WTC11 (cell line): ENCODE results near the gene LGALS9. TPM values are rescaled to one million over a fixed set of nuclear protein-coding genes. Genes with fewer than 3 reads are reported as not detected.

Source experiments
- ATAC-seq: fragments of 200-7000 bp; cut with Tn5 transposase; 2 replicates; pipeline ENCODE4 v1.10.0; 2021; ENCODE audit warnings: mild to moderate bottlenecking, moderate library complexity
- CTCF ChIA-PET: fragments of 300-600 bp; sonication (Branson Sonifier 250); formaldehyde crosslinking; loops from one replicate; lab custom pipeline; 2021; ENCODE audit warnings: antibody characterized with exemption; lab: Charles Lee
- POLR2A ChIA-PET: fragments of 350-600 bp; sonication (Branson Sonifier 250); formaldehyde crosslinking; loops from one replicate; lab custom pipeline; 2021; ENCODE audit warnings: antibody characterized with exemption; lab: Charles Lee
- DNase-seq: peaks from one replicate; pipeline ENCODE4 v3.0.0; 2021; ENCODE audit warnings: low spot score
- H3K27ac Mint-ChIP-seq: 2 replicates; pipeline ENCODE4 v1.8.0; 2021; ENCODE audit warnings: mixed read lengths
- H3K27me3 Mint-ChIP-seq: 2 replicates; pipeline ENCODE4 v1.8.0; 2021; ENCODE audit warnings: low read depth, mild to moderate bottlenecking, moderate library complexity, mixed read lengths
- H3K36me3 Mint-ChIP-seq: 2 replicates; pipeline ENCODE4 v1.8.0; 2021; ENCODE audit warnings: mixed read lengths
- H3K4me1 Mint-ChIP-seq: 2 replicates; pipeline ENCODE4 v1.8.0; 2022; ENCODE audit warnings: mixed read lengths
- H3K4me3 Mint-ChIP-seq: 2 replicates; pipeline ENCODE4 v1.8.0; 2021; ENCODE audit warnings: mild to moderate bottlenecking, moderate library complexity, mixed read lengths
- H3K9me3 Mint-ChIP-seq: 2 replicates; pipeline ENCODE4 v1.8.0; 2021; ENCODE audit warnings: mixed read lengths
- AR ChIP-seq: fragments of 250-450 bp; sonication (Bioruptor Pico); IDR thresholded peaks from 2 replicates; pipeline ENCODE4 v1.9.0; 2021; ENCODE audit warnings: mild to moderate bottlenecking
- CDX4 ChIP-seq: fragments of 250-450 bp; sonication (Bioruptor Pico); IDR thresholded peaks from 2 replicates; pipeline ENCODE4 v1.9.0; 2021; ENCODE audit warnings: moderate library complexity, mild to moderate bottlenecking, inconsistent platforms, borderline replicate concordance
- CTCF ChIP-seq: fragments of 200-600 bp; IDR thresholded peaks from 2 replicates; pipeline ENCODE4 v1.8.0; 2022; ENCODE audit warnings: antibody characterized with exemption
- PREB ChIP-seq: sonication (generic); formaldehyde crosslinking; IDR thresholded peaks from 2 replicates; pipeline ENCODE4 v1.8.1; 2022; ENCODE audit warnings: mild to moderate bottlenecking, missing genetic modification reagents, moderate library complexity, borderline replicate concordance
- SMAD3 ChIP-seq: sonication (generic); formaldehyde crosslinking; IDR thresholded peaks from 2 replicates; pipeline ENCODE4 v1.8.0; 2022; ENCODE audit warnings: missing genetic modification reagents, mild to moderate bottlenecking, borderline replicate concordance
- USF2 ChIP-seq: sonication (generic); formaldehyde crosslinking; IDR thresholded peaks from 2 replicates; pipeline ENCODE4 v1.8.1; 2023; ENCODE audit warnings: mild to moderate bottlenecking, missing genetic modification reagents, moderate library complexity
- total RNA-seq: library from RNA; stranded (reverse); gene quantifications from 3 replicates; pipeline ENCODE4 v1.2.3, GENCODE V29; 2021
- TF ChIP-seq, protein P1 (sequence below): sonication (generic); formaldehyde crosslinking; IDR thresholded peaks from 2 replicates; pipeline ENCODE4 v1.8.1; 2022; ENCODE audit warnings: low read depth, mild to moderate bottlenecking, moderate library complexity, missing genetic modification reagents, borderline replicate concordance
- TF ChIP-seq, protein P2 (sequence below): sonication (generic); formaldehyde crosslinking; IDR thresholded peaks from 2 replicates; pipeline ENCODE4 v1.8.1; 2022; ENCODE audit warnings: missing genetic modification reagents, borderline replicate concordance

LGALS9 gene
- total RNA-seq, 1 experiment from 2014 or later: 5.7 TPM

DNA sequence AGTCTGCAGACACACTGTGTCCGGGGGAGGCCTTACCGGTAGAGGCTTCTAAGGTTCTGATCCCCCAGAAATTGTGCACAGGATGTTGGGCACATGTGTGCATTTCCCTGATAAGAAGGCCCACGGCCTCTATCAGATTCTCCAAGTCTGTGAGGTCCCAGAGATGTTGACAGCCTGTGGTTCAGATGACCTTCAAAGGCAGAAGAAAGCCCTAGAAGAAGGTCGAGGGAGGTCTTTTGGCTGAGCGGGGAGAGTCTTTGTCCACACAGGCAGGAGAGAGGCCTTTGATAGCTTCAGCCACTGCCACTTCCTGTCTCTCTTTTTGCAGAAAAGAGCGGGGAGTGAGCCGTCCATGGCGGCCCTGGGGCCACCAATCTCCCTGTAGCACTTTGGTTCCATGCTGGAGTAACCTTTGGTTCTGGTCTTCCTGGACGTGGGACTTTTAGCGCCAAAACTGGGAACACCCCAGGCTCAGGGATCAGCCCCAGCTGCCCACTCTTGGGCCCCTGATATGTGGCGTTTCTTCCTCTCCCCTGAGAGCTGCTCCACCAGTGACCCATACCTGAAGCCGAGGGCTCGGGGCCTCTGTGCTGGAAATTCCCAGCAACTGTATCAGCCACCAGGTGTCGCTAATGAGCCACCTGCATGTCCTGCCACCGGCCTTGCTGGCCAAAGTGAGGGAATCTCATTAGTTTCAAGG, 28.1 kb upstream of the LGALS9 start:
- Mint-ChIP-seq H3K4me1 (peaks cover 7% of the 10 kb centered on the region), H3K27me3 (no peaks in the 10 kb centered on the region), H3K36me3 (peaks cover 16% of the 10 kb centered on the region), H3K27ac (no peak overlapping the region; the same call in 1 of the 2 replicates), H3K9me3 (no peaks in the 10 kb centered on the region), H3K4me3 (no peak overlapping the region)
- POLR2A ChIA-PET: interaction anchor here (1.2 kb wide), 1 partner anchor 147 kb away, joined by 3 read pairs; the partner anchor contains the start of gene KSR1
- TF ChIP-seq AR (CRISPR knock-in tag) (no peak), PREB (CRISPR knock-in tag) (no peak), USF2 (CRISPR knock-in tag) (no peak), CTCF (peak; percentile 86)
- TF ChIP-seq, protein P1, sequence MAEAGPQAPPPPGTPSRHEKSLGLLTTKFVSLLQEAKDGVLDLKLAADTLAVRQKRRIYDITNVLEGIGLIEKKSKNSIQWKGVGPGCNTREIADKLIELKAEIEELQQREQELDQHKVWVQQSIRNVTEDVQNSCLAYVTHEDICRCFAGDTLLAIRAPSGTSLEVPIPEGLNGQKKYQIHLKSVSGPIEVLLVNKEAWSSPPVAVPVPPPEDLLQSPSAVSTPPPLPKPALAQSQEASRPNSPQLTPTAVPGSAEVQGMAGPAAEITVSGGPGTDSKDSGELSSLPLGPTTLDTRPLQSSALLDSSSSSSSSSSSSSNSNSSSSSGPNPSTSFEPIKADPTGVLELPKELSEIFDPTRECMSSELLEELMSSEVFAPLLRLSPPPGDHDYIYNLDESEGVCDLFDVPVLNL (CRISPR knock-in tag): no peak
- ATAC-seq: peak; percentile 82
- DNase-seq: peak; percentile 92
- CTCF ChIA-PET: interaction anchor here (0.5 to 4.7 kb wide), 77 partner anchors 10 to 366 kb away, joined by 3 to 67 read pairs (median 5); partner anchors contain the start of gene KSR1

DNA sequence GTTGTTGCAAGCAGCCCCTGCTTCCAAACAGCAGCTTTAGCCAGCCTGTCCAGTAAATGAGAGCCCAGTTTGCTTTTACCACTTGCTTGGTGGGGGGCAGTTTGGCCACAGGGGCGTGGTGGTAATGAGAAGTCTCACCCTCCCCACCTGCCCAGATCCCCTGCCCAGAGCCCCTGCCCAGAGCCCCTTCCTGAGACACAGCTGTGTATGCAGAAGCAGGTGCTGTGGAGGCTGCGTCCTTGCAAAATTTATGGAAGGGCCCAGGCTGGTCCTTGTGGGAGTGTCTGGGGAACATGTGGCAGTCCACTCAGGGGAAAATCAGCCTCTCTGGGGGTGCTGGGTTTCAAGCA, 27.6 kb upstream of the LGALS9 start:
- DNase-seq (no peak), ATAC-seq (no peak)
- ChIA-PET POLR2A (interaction anchor here (1.2 kb wide), 1 partner anchor 147 kb away, joined by 3 read pairs; the partner anchor contains the start of gene KSR1), CTCF (interaction anchor here (0.6 to 4.7 kb wide), 68 partner anchors 10 to 366 kb away, joined by 3 to 67 read pairs (median 5); partner anchors contain the start of gene KSR1)
- no peaks in the 10 kb centered on the region for H3K9me3 Mint-ChIP-seq
- peaks cover 16% of the 10 kb centered on the region for H3K36me3 Mint-ChIP-seq
- no peak overlapping the region for H3K27ac Mint-ChIP-seq
- H3K4me1 Mint-ChIP-seq: peaks cover 7% of the 10 kb centered on the region
- TF ChIP-seq AR (CRISPR knock-in tag) (no peak), SMAD3 (CRISPR knock-in tag) (no peak), CDX4 (no peak)
- TF ChIP-seq, protein P2, sequence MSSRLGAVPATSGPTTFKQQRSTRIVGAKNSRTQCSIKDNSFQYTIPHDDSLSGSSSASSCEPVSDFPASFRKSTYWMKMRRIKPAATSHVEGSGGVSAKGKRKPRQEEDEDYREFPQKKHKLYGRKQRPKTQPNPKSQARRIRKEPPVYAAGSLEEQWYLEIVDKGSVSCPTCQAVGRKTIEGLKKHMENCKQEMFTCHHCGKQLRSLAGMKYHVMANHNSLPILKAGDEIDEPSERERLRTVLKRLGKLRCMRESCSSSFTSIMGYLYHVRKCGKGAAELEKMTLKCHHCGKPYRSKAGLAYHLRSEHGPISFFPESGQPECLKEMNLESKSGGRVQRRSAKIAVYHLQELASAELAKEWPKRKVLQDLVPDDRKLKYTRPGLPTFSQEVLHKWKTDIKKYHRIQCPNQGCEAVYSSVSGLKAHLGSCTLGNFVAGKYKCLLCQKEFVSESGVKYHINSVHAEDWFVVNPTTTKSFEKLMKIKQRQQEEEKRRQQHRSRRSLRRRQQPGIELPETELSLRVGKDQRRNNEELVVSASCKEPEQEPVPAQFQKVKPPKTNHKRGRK (CRISPR knock-in tag): no peak
- H3K4me3 Mint-ChIP-seq: no peak overlapping the region
- H3K27me3 Mint-ChIP-seq: no peaks in the 10 kb centered on the region
